Measurements from ENCODE around the gene SUSD5.

Gene SUSD5

DNA sequence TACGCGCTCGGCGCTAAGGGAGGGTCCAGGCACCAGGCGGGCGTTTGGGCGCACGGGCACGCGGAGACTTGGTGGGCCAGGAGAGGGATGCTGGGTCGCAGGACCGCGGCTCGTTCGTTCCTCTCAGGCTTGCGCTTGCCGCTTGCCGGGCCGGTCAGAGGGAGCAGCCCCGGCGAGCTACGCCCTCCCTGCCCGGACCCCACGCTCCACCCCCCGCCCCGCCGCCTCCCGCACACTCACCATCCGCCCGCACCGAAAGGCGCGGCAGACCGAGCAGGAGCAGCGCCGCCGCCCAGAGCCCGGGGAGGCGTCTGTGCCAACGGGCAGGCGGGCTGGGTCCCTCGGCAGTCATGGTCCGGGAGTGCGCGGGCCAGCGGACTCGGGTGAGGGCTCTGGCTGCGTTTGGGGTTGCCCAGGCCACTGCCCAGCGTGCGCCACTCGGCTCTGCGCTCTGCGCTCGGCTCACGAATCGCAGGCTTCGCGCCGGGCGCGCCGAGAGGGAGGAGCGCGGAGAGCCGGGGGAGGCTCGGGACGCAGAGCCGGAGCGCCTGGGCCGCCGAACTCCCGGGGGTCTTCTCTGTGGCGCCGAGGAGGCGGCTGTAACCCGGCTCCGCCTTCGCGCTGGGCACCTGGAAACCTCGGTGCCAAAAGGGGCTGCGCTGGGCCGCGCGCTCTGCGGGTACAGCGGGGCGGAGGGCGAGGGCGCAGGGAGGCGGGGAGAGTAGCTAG lies at the start of gene SUSD5:
Gene SUSD5 (minus strand): TSS at position 365 of the 729 bp plus-strand sequence. CDS start 13 bp downstream, at position 352.
- DNase-seq, result peak; percentile 14

- no peak for DNase-seq
These were observed 41.5 kb upstream of the SUSD5 start for GRCh38 chr3:33260104-33260503.

DNA sequence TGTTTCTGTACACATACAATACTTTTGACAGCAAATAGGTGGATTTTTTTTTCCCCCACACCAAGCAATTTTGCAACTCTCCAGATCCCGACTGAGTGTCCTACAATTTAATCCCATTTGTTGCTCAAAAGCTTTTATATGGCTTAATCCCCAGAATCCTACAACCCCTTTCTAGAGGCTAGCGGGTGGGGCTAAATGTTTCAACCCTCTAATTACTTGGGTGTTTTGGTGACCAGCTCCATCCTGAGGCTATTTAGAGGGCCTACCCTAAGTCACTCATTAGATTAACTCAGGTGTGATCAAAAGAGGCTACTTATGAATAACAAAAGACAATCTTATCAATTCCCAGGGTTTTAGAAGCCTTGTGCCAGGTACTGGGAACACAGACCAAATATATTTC lies 37.6 kb upstream of the SUSD5 start:
- DNase-seq, result no peak

GRCh38 chr3:33250712-33251111 lies 32.1 kb upstream of the SUSD5 start:
- no peak for DNase-seq

DNA sequence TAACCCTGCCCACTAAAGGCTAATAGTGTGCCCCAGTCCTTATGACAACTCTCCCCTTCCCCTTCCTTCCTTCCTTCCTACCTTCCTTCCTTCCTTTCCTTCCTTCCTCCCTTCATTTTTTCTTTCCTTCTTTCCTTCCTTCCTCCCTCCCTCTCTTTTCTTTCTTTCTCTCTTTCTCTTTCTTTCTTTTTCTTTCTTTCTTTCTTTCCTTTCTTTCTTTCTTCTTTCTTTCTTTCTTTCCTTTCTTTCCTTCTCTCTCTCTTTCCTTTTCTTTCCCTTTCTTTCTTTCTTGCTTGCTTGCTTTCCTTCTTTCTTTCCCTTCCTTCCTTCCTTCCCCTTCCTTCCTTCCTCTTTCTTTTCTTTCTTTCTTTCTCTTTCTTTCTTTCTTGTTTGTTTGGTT lies 28.2 kb upstream of the SUSD5 start:
- DNase-seq, result no peak

- DNase-seq, result no peak
These were observed 21.7 kb upstream of the SUSD5 start for GRCh38 chr3:33240261-33240660.

- no peak for DNase-seq
These were observed 20.3 kb upstream of the SUSD5 start for GRCh38 chr3:33238923-33239322.

GRCh38 chr3:33237439-33237838 lies 18.8 kb upstream of the SUSD5 start:
- DNase-seq, result no peak

GRCh38 chr3:33236005-33236404 lies 17.4 kb upstream of the SUSD5 start:
- DNase-seq, result no peak

- DNase-seq, result no peak
These were observed 15.3 kb upstream of the SUSD5 start for GRCh38 chr3:33233884-33234283.

DNA sequence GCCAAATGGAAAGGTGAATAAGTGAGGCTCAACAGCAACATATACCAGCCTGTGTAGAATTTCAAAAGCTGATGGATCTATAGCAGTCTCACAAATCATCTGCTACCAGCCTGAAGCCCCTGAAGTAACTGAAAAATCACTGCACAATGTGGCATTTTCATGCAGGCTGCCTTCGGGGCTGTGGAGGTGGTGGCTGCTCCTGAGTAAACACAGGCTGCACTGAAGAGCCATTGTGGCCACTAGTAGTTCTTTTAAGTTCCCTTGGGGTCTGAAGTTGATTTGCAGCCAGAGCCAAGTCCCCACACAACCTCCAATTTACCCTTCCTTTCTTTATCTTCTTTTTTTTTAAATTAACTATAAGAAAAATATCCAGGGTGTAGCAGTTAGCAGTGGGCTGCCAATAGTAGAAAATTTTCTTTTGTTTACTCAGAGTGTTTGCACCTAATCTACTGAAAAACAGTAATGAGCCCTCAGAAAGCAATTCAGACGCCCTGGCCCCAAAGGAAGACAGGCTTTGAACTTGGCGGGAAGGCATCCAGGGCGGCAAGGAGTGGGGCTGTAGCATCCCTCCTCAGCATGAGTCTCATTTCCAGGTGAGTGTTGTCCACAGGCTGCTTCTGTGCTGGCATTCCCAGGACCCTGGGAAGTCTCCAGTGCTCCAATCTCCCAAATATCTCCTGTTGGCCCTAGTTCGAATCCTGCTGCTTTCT lies 13.3 kb upstream of the SUSD5 start:
- DNase-seq, result no peak

GRCh38 chr3:33229947-33230346 lies 11.3 kb upstream of the SUSD5 start:
- DNase-seq, result no peak

- DNase-seq, result no peak
These were observed 10.5 kb upstream of the SUSD5 start for GRCh38 chr3:33229066-33229465.

- DNase-seq, result no peak
These were observed 2.6 kb upstream of the SUSD5 start for GRCh38 chr3:33221241-33221640.

DNA sequence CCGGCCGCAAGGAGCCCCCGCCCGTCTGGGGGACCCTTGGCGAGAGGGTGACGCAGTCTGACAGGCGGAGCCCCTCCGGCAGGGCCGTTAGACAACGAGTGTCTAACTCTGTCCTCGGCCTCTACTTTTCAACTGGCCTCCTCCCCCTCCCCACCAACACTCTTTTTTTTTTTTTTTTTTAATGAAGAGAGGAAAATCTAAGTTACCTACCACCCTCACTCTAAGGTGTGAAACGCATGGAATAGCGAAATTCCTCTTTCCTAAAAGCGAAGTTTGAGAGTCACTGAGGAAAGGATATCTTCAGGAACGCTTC lies 521 bp upstream of the SUSD5 start:
- DNase-seq, result no peak

GRCh38 chr3:33217866-33218445 lies 654 bp downstream of the SUSD5 start:
- no peak for DNase-seq

- no peak for DNase-seq
These were observed 2.9 kb downstream of the SUSD5 start for GRCh38 chr3:33215739-33216138.

DNA sequence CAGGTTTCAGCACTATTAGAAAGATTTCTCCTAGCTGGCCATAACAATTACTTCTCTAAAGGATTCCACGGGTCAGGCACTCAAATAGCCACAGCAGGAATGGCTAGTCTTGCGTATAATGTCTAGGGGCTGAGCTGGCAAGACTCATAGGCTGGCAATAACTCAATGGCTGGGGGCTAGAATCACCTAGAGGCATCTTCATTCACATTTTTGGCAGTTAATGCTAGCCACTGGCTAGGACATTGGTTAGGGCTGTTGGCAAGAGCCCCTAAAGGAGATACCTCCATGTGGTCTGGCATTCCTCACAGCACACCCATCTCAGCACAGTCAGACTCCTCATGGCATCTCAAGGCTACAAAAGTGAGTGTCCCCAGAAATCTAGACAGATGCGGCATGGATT lies 6.2 kb downstream of the SUSD5 start:
- DNase-seq, result no peak

- DNase-seq, result no peak
These were observed 7.2 kb downstream of the SUSD5 start for GRCh38 chr3:33211444-33211843.

DNA sequence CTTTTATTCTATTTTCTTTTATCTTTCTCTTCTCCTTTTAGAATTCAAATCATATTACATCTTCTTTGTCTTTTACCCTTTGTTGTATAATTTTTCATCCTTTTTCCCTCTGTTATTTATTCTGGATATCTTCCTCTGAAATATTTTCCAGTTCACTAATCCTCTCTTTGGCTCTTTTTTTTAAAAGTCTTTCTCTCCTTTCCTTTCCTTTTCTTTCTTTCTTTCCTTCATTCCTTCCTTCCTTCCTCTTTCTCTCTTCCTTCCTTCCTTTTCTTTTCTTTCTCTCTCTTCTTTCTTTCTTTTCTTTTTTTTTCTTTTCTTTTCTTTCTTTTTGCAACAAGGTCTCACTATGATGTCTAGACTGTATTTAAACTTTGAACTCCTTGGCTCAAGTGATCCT lies 9.3 kb downstream of the SUSD5 start:
- DNase-seq, result no peak

DNA sequence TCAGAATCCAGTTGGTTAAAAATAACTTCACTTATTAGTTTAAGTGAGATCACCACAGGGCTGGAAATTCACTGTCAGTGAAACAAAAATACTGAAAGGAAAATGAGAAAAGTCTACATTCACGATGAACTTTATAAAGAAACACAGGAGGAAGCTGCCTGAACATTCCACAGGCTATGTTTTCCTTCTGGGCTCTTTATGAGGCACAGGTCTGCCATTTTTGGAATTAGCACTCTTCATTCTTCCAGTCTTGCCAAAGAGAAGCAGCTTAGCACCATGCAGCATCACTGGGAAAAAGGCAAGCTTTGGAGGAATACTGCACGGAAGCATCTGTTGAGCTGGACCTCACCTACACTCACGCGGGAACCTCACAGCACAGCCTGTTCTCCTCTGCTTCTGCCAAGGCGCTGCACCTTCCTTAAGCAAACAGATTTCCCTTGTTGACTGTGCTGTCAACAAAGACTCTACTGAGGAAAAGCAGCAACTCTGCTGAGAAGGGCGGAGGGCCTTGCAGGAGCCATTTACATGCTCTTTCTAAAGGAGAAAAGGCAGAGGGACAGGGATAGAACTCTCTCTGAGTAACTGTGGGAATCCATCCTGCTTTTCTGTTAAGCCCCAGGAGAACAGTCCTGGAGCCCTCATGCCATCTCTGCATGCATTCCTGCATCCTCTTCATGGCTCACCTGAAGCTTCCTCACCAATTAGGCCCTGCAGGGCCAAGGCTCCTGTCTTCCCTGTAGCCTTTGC lies 15.7 kb downstream of the SUSD5 start:
- no peak for DNase-seq

DNA sequence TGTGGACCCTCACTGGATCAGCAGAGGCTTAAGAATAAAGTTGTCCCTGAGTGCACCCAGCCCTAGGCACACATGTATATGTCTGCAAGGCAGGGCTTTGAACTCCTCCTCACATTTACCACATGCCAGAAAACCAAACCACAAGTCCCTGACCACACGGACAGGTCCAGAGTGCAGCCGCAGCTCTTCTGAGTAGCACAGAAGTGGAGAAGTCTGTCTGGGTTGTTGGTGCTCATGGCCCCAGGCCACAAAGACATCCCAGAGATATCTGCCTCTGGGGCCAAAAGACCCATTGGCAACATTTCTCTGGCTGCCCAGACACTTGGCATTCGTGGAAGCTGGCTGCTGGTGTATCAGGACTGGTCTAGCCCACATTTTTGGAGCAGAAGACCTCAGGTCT lies 17.4 kb downstream of the SUSD5 start:
- no peak for DNase-seq

DNA sequence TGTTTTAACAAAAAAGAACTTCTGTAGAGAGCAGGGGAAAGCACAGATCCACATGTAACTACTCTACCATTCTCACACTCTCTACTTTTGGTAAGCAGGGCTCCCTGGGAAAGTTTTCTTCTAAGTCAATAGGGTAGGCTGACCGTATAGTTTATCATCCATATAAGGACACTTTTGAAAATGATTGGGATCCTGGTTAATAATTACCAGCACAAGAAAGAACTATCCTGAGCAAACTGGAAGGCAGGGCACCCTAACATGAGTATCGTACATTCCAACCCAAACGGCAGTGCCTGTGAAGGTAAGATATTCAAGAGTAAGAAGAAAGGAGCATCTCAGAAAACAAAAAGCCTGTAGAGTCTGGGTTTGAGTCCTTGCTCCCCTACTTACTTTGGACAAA lies 22.1 kb downstream of the SUSD5 start:
- no peak for DNase-seq

DNA sequence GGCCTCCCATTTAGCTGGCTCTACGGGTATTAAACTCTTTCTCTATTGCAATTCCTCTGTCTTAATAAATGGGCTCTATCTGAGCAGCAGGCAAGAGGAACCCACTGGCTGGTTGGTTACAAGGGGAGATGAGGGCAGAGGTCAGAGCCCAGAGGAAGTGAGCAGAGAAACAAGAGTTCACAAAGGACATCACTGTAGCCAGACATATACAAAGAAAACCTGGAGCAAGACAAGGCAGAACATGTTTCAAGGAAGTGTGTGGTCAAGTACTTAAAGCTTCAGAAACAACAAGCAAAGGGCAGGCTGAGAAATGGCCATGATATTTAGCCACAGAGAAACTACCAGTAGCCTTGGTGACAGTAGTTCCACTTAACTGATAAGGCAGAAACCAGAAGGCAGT lies 24.3 kb downstream of the SUSD5 start:
- DNase-seq, result no peak

Data from stimulated activated CD4-positive, alpha-beta T cell treated with anti-CD3 and anti-CD28 coated beads, Interleukin-15, amount 100 ng/mL, for 24 hours (primary cell).